H9 (cell line): Measurements from ENCODE around the gene PROSER1. TPM values are rescaled to one million over a fixed set of nuclear protein-coding genes. Genes with fewer than 3 reads are reported as not detected.

ENCODE experiments used
- DNase-seq: peaks from one replicate; pipeline ENCODE4 v3.0.0-alpha.2; 2017
- H2AFZ ChIP-seq: one replicate; pipeline ENCODE4 v1.6.1; 2013; ENCODE audit warnings: mild to moderate bottlenecking, low read length, control low read depth, moderate library complexity
- H2AK5ac ChIP-seq: 2 replicates; pipeline ENCODE4 v1.6.1; 2013; ENCODE audit warnings: low read length, control low read depth, mixed read lengths; ENCODE audit not compliant: insufficient read length
- H2BK120ac ChIP-seq: one replicate; pipeline ENCODE4 v1.6.1; 2013; ENCODE audit warnings: low read depth, mild to moderate bottlenecking, low read length, control low read depth, inconsistent platforms; ENCODE audit not compliant: poor library complexity, severe bottlenecking
- H2BK12ac ChIP-seq: 2 replicates; pipeline ENCODE4 v1.6.1; 2013; ENCODE audit warnings: low read length, control low read depth, mixed read lengths, low read depth; ENCODE audit not compliant: insufficient read length
- H2BK15ac ChIP-seq: 2 replicates; pipeline ENCODE4 v1.6.1; 2013; ENCODE audit warnings: low read depth, low read length, control low read depth
- H2BK20ac ChIP-seq: one replicate; pipeline ENCODE4 v1.6.1; 2013; ENCODE audit warnings: low read depth, mild to moderate bottlenecking, low read length, control low read depth, inconsistent platforms; ENCODE audit not compliant: poor library complexity, severe bottlenecking
- H2BK5ac ChIP-seq: 2 replicates; pipeline ENCODE4 v1.6.1; 2013; ENCODE audit warnings: low read length, control low read depth, mixed read lengths; ENCODE audit not compliant: insufficient read length
- H3K14ac ChIP-seq: 2 replicates; pipeline ENCODE4 v1.6.1; 2013; ENCODE audit warnings: low read length, control low read depth; ENCODE audit not compliant: insufficient read depth
- H3K18ac ChIP-seq: 2 replicates; pipeline ENCODE4 v1.6.1; 2013; ENCODE audit warnings: low read depth, mild to moderate bottlenecking, mixed read lengths, low read length, control low read depth; ENCODE audit not compliant: insufficient read length
- H3K23ac ChIP-seq: 2 replicates; pipeline ENCODE4 v1.6.1; 2013; ENCODE audit warnings: low read length, control low read depth, mixed read lengths, low read depth; ENCODE audit not compliant: insufficient read length
- H3K23me2 ChIP-seq: 2 replicates; pipeline ENCODE4 v1.6.1; 2013; ENCODE audit warnings: low read depth, mild to moderate bottlenecking, mixed read lengths, low read length, control low read depth; ENCODE audit not compliant: insufficient read length, poor library complexity, severe bottlenecking
- H3K27ac ChIP-seq: 2 replicates; pipeline ENCODE4 v1.5.1; 2013; ENCODE audit warnings: low read length, control low read depth, mixed read lengths, low read depth; ENCODE audit not compliant: insufficient read length
- H3K27me3 ChIP-seq: 2 replicates; pipeline ENCODE4 v1.6.1; 2013; ENCODE audit warnings: low read length, control low read depth, inconsistent platforms; ENCODE audit not compliant: insufficient read depth
- H3K4ac ChIP-seq: 2 replicates; pipeline ENCODE4 v1.6.1; 2013; ENCODE audit warnings: low read depth, mild to moderate bottlenecking, control low read depth, inconsistent platforms, low read length, moderate library complexity
- H3K4me1 ChIP-seq: 2 replicates; pipeline ENCODE4 v1.6.1; 2013; ENCODE audit warnings: low read length, control low read depth, inconsistent platforms; ENCODE audit not compliant: insufficient read depth
- H3K4me2 ChIP-seq: 2 replicates; pipeline ENCODE4 v1.6.1; 2013; ENCODE audit warnings: low read length, control low read depth, mixed read lengths; ENCODE audit not compliant: insufficient read length, insufficient read depth
- H3K56ac ChIP-seq: 2 replicates; pipeline ENCODE4 v1.6.1; 2013; ENCODE audit warnings: low read depth, mild to moderate bottlenecking, mixed read lengths, low read length, control low read depth; ENCODE audit not compliant: insufficient read length
- H3K79me1 ChIP-seq: 2 replicates; pipeline ENCODE4 v1.6.1; 2013; ENCODE audit warnings: low read depth, mild to moderate bottlenecking, moderate library complexity, low read length, control low read depth, inconsistent platforms; ENCODE audit not compliant: insufficient read depth, poor library complexity, severe bottlenecking
- H3K79me2 ChIP-seq: 2 replicates; pipeline ENCODE4 v1.6.1; 2013; ENCODE audit warnings: low read length, control low read depth, inconsistent platforms; ENCODE audit not compliant: insufficient read depth
- H3K9ac ChIP-seq: 2 replicates; pipeline ENCODE4 v1.6.1; 2013; ENCODE audit warnings: low read length, control low read depth, mixed read lengths; ENCODE audit not compliant: insufficient read length; ENCODE audit errors: extremely low read depth
- H3K9me3 ChIP-seq: one replicate; pipeline ENCODE4 v1.6.1; 2013; ENCODE audit warnings: low read depth, low read length, inconsistent platforms; ENCODE audit not compliant: control insufficient read depth
- H3T11ph ChIP-seq: one replicate; pipeline ENCODE4 v1.6.1; 2013; ENCODE audit warnings: mild to moderate bottlenecking, low read length, control low read depth, inconsistent platforms
- H4K20me1 ChIP-seq: one replicate; pipeline ENCODE4 v1.6.1; 2013; ENCODE audit not compliant: control insufficient read depth, insufficient read length, insufficient read depth
- H4K5ac ChIP-seq: 2 replicates; pipeline ENCODE4 v1.6.1; 2013; ENCODE audit warnings: low read depth, mild to moderate bottlenecking, mixed read lengths, low read length, control low read depth; ENCODE audit not compliant: insufficient read length
- H4K8ac ChIP-seq: replicated peaks from 2 replicates; pipeline ENCODE4 v1.6.1; 2013; ENCODE audit warnings: low read length, control low read depth, mixed read lengths, low read depth; ENCODE audit not compliant: insufficient read length
- H4K91ac ChIP-seq: 2 replicates; pipeline ENCODE4 v1.6.1; 2013; ENCODE audit warnings: low read depth, mild to moderate bottlenecking, moderate library complexity, mixed read lengths, low read length, control low read depth; ENCODE audit not compliant: insufficient read length
- H3K27ac Mint-ChIP-seq, 3 experiments: 2 replicates in 2 of 3; 3 replicates in 1 of 3; pipeline ENCODE4 v1.8.0; 2020 to 2021; ENCODE audit warnings: mixed read lengths in 3 of 3, mild to moderate bottlenecking in 1 of 3, moderate library complexity in 1 of 3
- H3K27me3 Mint-ChIP-seq: 2 replicates; pipeline ENCODE4 v1.8.0; 2021; ENCODE audit warnings: low read depth, mild to moderate bottlenecking, moderate library complexity, mixed read lengths
- H3K36me3 Mint-ChIP-seq, 3 experiments: 2 replicates in 2 of 3; 3 replicates in 1 of 3; pipeline ENCODE4 v1.8.0; 2020 to 2021; ENCODE audit warnings: low read depth in 3 of 3, mixed read lengths in 3 of 3; ENCODE audit not compliant: insufficient read depth in 1 of 3
- H3K4me1 Mint-ChIP-seq, 2 experiments: 2 replicates each; pipeline ENCODE4 v1.8.0; 2020; ENCODE audit warnings: mixed read lengths in 2 of 2
- H3K4me3 Mint-ChIP-seq, 2 experiments: 2 replicates in 1 of 2; 3 replicates in 1 of 2; pipeline ENCODE4 v1.8.0; 2020 to 2021; ENCODE audit warnings: mild to moderate bottlenecking in 2 of 2, mixed read lengths in 2 of 2, moderate library complexity in 1 of 2
- H3K9me3 Mint-ChIP-seq, 2 experiments: 2 replicates in 1 of 2; 3 replicates in 1 of 2; pipeline ENCODE4 v1.8.0; 2020; ENCODE audit warnings: mild to moderate bottlenecking in 2 of 2, mixed read lengths in 2 of 2, moderate library complexity in 1 of 2
- WGBS: extraction: QIAGEN DNeasy Blood & Tissue Kit; methylation state at CpG from one replicate; pipeline ENCODE4 v1.1.7; 2013; ENCODE audit warnings: missing lambda C conversion rate, low lambda C conversion rate, mixed read lengths; ENCODE audit not compliant: insufficient read length; ENCODE audit errors: extremely low coverage; 5-methylcytosine and 5-hydroxymethylcytosine counted together
- total RNA-seq: library from RNA; stranded (reverse); gene quantifications from 2 replicates; pipeline ENCODE4 v1.2.1, GENCODE V29; 2021
- TF ChIP-seq, protein P1 (sequence below): fragments of 200-600 bp; sonication (generic); conservative IDR thresholded peaks from 3 replicates; pipeline ENCODE4 v1.8.0; 2021; ENCODE audit warnings: antibody characterized with exemption, mild to moderate bottlenecking

The PROSER1 gene
- total RNA-seq, 1 experiment from 2014 or later = 84.6 TPM

DNA sequence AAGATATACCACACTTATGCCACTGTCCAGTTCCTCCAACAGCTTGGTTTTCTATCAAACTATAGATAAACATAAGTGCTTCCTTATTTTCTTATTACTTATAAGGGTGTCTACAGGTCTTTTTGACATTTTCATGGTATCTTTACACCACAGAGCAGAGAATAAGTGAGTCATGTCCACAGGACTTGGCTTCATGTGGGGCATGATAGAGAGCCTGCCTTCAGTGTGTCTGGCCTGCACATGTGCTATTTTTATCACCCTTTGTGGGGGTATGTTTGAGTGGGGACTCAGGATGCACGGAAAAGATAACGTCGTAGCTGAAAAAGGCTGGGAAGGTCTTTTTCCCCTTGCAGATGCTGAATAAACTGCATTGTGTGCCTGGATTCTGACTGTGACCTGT lies 39.1 kb downstream of the PROSER1 start:
- H3K9me3 Mint-ChIP-seq = no peaks in the 10 kb centered on the region; a peak in 1 of 5 replicates
- no peaks in the 10 kb centered on the region for H3K27me3 Mint-ChIP-seq

More for the DNA sequence above, 39.1 kb downstream of the PROSER1 start:
- Histone ChIP-seq H3K14ac (no peak overlapping the region), H2BK20ac (no peak overlapping the region), H3K23me2 (no peaks in the 10 kb centered on the region), H2BK12ac (no peak overlapping the region), H3K9ac (no peak overlapping the region), H3K4me1 (no peaks in the 10 kb centered on the region), H3K27me3 (no peaks in the 10 kb centered on the region), H2BK5ac (no peak overlapping the region), H3K79me1 (no peaks in the 10 kb centered on the region), H3K79me2 (no peaks in the 10 kb centered on the region), H4K5ac (no peak overlapping the region), H2AK5ac (no peak overlapping the region), H3K56ac (no peak overlapping the region), H2AFZ (no peak overlapping the region), H3K4ac (no peak overlapping the region), H3T11ph (no peak overlapping the region), H4K91ac (no peak overlapping the region), H4K20me1 (no peaks in the 10 kb centered on the region), H3K18ac (no peak overlapping the region), H3K27ac (no peak overlapping the region), H3K9me3 (no peaks in the 10 kb centered on the region), H3K23ac (no peak overlapping the region), H2BK120ac (no peak overlapping the region), H4K8ac (no peak overlapping the region), H2BK15ac (no peak overlapping the region), H3K4me2 (no peak overlapping the region)
- no CpG with 5 or more reads among the region's 3 CpGs for WGBS
- Mint-ChIP-seq H3K4me1 (no peaks in the 10 kb centered on the region), H3K4me3 (no peak overlapping the region; a peak in 1 of 5 replicates), H3K36me3 (no peaks in the 10 kb centered on the region), H3K27ac (no peak overlapping the region)
- TF ChIP-seq, protein P1, sequence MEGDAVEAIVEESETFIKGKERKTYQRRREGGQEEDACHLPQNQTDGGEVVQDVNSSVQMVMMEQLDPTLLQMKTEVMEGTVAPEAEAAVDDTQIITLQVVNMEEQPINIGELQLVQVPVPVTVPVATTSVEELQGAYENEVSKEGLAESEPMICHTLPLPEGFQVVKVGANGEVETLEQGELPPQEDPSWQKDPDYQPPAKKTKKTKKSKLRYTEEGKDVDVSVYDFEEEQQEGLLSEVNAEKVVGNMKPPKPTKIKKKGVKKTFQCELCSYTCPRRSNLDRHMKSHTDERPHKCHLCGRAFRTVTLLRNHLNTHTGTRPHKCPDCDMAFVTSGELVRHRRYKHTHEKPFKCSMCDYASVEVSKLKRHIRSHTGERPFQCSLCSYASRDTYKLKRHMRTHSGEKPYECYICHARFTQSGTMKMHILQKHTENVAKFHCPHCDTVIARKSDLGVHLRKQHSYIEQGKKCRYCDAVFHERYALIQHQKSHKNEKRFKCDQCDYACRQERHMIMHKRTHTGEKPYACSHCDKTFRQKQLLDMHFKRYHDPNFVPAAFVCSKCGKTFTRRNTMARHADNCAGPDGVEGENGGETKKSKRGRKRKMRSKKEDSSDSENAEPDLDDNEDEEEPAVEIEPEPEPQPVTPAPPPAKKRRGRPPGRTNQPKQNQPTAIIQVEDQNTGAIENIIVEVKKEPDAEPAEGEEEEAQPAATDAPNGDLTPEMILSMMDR = no peak
- DNase-seq = no peak
